Measurements from ENCODE around the gene LCN10.

DNA sequence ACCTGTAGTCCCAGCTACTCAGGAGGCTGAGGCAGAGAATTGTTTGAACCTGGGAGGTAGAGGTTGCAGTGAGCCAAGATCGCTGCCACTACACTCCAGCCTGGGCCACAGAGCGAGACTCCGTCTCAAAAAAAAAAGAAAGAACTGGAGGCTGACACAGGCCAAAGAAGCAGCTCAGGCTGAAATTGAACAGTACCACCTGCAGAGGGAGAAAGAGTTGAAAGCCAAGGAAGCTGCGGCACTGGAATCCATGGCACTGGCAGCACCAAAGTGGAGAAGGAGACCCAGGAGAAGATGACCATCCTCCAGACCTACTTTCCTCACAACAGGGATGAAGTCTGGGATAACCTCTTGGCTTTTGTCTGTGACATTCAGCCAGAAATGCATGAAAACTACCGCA is 37.1 kb upstream of the LCN10 start:
- TF ChIP-seq POLR2A (IDR thresholded peaks at IDR 0.05) = no peak
- TF ChIP-seq, protein P1, sequence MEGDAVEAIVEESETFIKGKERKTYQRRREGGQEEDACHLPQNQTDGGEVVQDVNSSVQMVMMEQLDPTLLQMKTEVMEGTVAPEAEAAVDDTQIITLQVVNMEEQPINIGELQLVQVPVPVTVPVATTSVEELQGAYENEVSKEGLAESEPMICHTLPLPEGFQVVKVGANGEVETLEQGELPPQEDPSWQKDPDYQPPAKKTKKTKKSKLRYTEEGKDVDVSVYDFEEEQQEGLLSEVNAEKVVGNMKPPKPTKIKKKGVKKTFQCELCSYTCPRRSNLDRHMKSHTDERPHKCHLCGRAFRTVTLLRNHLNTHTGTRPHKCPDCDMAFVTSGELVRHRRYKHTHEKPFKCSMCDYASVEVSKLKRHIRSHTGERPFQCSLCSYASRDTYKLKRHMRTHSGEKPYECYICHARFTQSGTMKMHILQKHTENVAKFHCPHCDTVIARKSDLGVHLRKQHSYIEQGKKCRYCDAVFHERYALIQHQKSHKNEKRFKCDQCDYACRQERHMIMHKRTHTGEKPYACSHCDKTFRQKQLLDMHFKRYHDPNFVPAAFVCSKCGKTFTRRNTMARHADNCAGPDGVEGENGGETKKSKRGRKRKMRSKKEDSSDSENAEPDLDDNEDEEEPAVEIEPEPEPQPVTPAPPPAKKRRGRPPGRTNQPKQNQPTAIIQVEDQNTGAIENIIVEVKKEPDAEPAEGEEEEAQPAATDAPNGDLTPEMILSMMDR (IDR thresholded peaks at IDR 0.05) = no peak

Measured in lower leg skin (tissue), 3 donors.